BE2C (cell line): Measurements from ENCODE around the gene ADAMTS16.

Experiments used
- DNase-seq: peaks from one replicate; pipeline ENCODE4 v3.0.0-alpha.2; 2020
- H3K27me3 ChIP-seq: fragments of 250-450 bp; sonication (Bioruptor Pico); 2 replicates; pipeline ENCODE4 v1.5.1; 2020; ENCODE audit warnings: mild to moderate bottlenecking
- H3K36me3 ChIP-seq: fragments of 250-450 bp; sonication (Bioruptor Pico); 2 replicates; pipeline ENCODE4 v1.5.1; 2020; ENCODE audit warnings: mild to moderate bottlenecking
- H3K4me1 ChIP-seq: fragments of 250-450 bp; sonication (Bioruptor Pico); 2 replicates; pipeline ENCODE4 v1.5.1; 2020
- H3K4me3 ChIP-seq: 2 replicates; pipeline ENCODE4 v1.5.1; 2011; ENCODE audit warnings: low read depth, low read length
- H3K9me3 ChIP-seq: fragments of 250-450 bp; sonication (Bioruptor Pico); 2 replicates; pipeline ENCODE4 v1.5.1; 2020
- CTCF ChIP-seq: IDR thresholded peaks from 2 replicates; pipeline ENCODE4 v1.5.1; 2012; ENCODE audit warnings: mild to moderate bottlenecking, low read depth, low read length

Gene ADAMTS16

GRCh38 chr5:5331848-5332247, 191.7 kb downstream of the ADAMTS16 start:
- no peak for DNase-seq
- Histone ChIP-seq H3K4me3 (no peak overlapping the region), H3K9me3 (no peaks in the 10 kb centered on the region), H3K4me1 (peaks cover 11% of the 10 kb centered on the region), H3K27me3 (no peaks in the 10 kb centered on the region), H3K36me3 (no peaks in the 10 kb centered on the region)
- no peak for TF ChIP-seq CTCF

GRCh38 chr5:5332287-5332686, 192.2 kb downstream of the ADAMTS16 start:
- DNase-seq = no peak
- TF ChIP-seq CTCF = no peak

GRCh38 chr5:5335107-5335506, 195.0 kb downstream of the ADAMTS16 start:
- peaks cover 12% of the 10 kb centered on the region for H3K4me1 ChIP-seq
- H3K4me3 ChIP-seq = no peak overlapping the region
- H3K9me3 ChIP-seq = no peaks in the 10 kb centered on the region
- DNase-seq = no peak
- TF ChIP-seq CTCF = no peak
- H3K36me3 ChIP-seq = no peaks in the 10 kb centered on the region
- H3K27me3 ChIP-seq = no peaks in the 10 kb centered on the region

More at GRCh38 chr5:5332287-5332686, 192.2 kb downstream of the ADAMTS16 start:
- H3K4me3 ChIP-seq = no peak overlapping the region
- no peaks in the 10 kb centered on the region for H3K36me3 ChIP-seq
- no peaks in the 10 kb centered on the region for H3K27me3 ChIP-seq
- no peaks in the 10 kb centered on the region for H3K9me3 ChIP-seq
- H3K4me1 ChIP-seq = peaks cover 11% of the 10 kb centered on the region

- no peak for DNase-seq
- no peaks in the 10 kb centered on the region for H3K27me3 ChIP-seq
- H3K4me1 ChIP-seq = peaks cover 13% of the 10 kb centered on the region
- H3K9me3 ChIP-seq = no peaks in the 10 kb centered on the region
- no peak overlapping the region for H3K4me3 ChIP-seq
- no peak for TF ChIP-seq CTCF
- H3K36me3 ChIP-seq = no peaks in the 10 kb centered on the region
Measured at GRCh38 chr5:5335700-5336264, 195.7 kb downstream of the ADAMTS16 start.

- Histone ChIP-seq H3K27me3 (no peaks in the 10 kb centered on the region), H3K36me3 (no peaks in the 10 kb centered on the region), H3K4me1 (peaks cover 33% of the 10 kb centered on the region), H3K9me3 (no peaks in the 10 kb centered on the region), H3K4me3 (no peak overlapping the region)
- no peak for DNase-seq
- TF ChIP-seq CTCF = no peak
Measured at GRCh38 chr5:5339257-5339656, 199.1 kb downstream of the ADAMTS16 start.

GRCh38 chr5:5340206-5340729, 200.1 kb downstream of the ADAMTS16 start:
- Histone ChIP-seq H3K36me3 (no peaks in the 10 kb centered on the region), H3K27me3 (no peaks in the 10 kb centered on the region), H3K9me3 (no peaks in the 10 kb centered on the region), H3K4me3 (no peak overlapping the region), H3K4me1 (peaks cover 39% of the 10 kb centered on the region)
- DNase-seq = peak; percentile 96
- TF ChIP-seq CTCF = peak; percentile 80
